Adrenal gland (tissue), 12 donors: ENCODE results near the gene PIK3R4. TPM values are rescaled to one million over a fixed set of nuclear protein-coding genes. Genes with fewer than 3 reads are reported as not detected.

ENCODE experiments used
- DNase-seq, 7 donors: peaks; one replicate each; pipeline ENCODE4 v3.0.0-alpha.2; 2019 to 2020
- H3K27ac ChIP-seq, 5 donors: fragments of 200-600 bp; sonication (generic) in 4 of 5; 1 replicate in 3 of 5; 2 replicates in 2 of 5; pipeline versions ENCODE4 v1.5.1 to v1.8.0; 2016 to 2020; ENCODE audit warnings: mild to moderate bottlenecking in 1 of 5
- H3K27me3 ChIP-seq: fragments of 200-600 bp; 2 replicates; pipeline ENCODE4 v1.8.0; 2021
- H3K36me3 ChIP-seq, 2 donors: fragments of 200-600 bp; replicated peaks in 1 of 2; 1 replicate in 1 of 2; 2 replicates in 1 of 2; pipeline versions ENCODE4 v1.5.1 to v1.8.0; 2018 to 2022
- H3K4me1 ChIP-seq, 2 donors: fragments of 200-600 bp; replicated peaks in 1 of 2; 1 replicate in 1 of 2; 2 replicates in 1 of 2; pipeline versions ENCODE4 v1.5.1 to v1.8.0; 2018 to 2021
- H3K4me3 ChIP-seq, 4 donors: fragments of 200-600 bp; sonication (generic) in 3 of 4; one replicate each; pipeline ENCODE4 v1.5.1; 2016 to 2018
- H3K9me3 ChIP-seq, 3 donors: fragments of 200-600 bp; sonication (generic) in 1 of 3; replicated peaks in 1 of 3; 1 replicate in 2 of 3; 2 replicates in 1 of 3; pipeline versions ENCODE4 v1.5.1 to v1.8.0; 2016 to 2021
- POLR2A ChIP-seq, 2 donors: fragments of 450-650 bp; IDR thresholded peaks; one replicate each; pipeline ENCODE4 v1.6.1; 2017; ENCODE audit warnings: antibody characterized with exemption in 2 of 2, mild to moderate bottlenecking in 2 of 2, moderate library complexity in 1 of 2
- WGBS, 4 donors: extraction: QIAGEN DNeasy Blood & Tissue Kit in 2 of 4; methylation state at CpG; one replicate each; pipeline versions ENCODE4 v1.1.5 to v1.1.7; 2013 to 2017; 5-methylcytosine and 5-hydroxymethylcytosine counted together
- intact Hi-C, 2 donors: fragments of 100-400 bp; cut with DNase I; formaldehyde crosslinking; loops; one replicate each; pipeline versions ENCODE4 v1.14.1 to v1.15.0; 2022 to 2023
- polyA plus RNA-seq, 3 donors: library from polyadenylated mRNA; stranded (reverse); fragments of 200-250 nt in 2 of 3; fragments of 350-450 nt in 1 of 3; fragmentation: Illumina TruSeq in 1 of 3; extraction: RNeasy Lipid Tissue Mini Kit (QIAGEN cat#74804) in 1 of 3; gene quantifications; one replicate each; pipeline ENCODE4 v1.2.3, GENCODE V29; 2013 to 2014
- total RNA-seq, 9 donors: library from RNA; depleted of rRNA in 4 of 9; stranded (reverse); fragments of >200 nt in 4 of 9; fragments of 120-200 nt in 1 of 9; fragmentation: NEBNext Ultra II Directional in 1 of 9; extraction: Animal tissue kit (Norgen Biotek cat#: 25700) in 1 of 9; gene quantifications; one replicate each; pipeline versions ENCODE4 v1.1.0 to v1.2.4, GENCODE V29; 2013 to 2023
- TF ChIP-seq, protein P1 (sequence below), 6 experiments: fragments of 450-650 bp in 4 of 6; fragments of 200-600 bp in 2 of 6; sonication (generic) in 1 of 6; IDR thresholded peaks; 1 replicate in 5 of 6; 2 replicates in 1 of 6; pipeline versions ENCODE4 v1.5.1 to v1.8.0; 2016 to 2021; ENCODE audit warnings: antibody characterized with exemption in 6 of 6, mild to moderate bottlenecking in 2 of 6, moderate library complexity in 1 of 6
- donor health status: healthy with polysubstance abuse.
- donor health status: Bipolar disorder and iron deficiency.
- donor health status: DM: yes; HTN: yes; CAD: no.
- donor health status: DM: no; HTN: no; CAD: no.
- donor health status: DM: no; HTN: no; CAD: no.
- donor health status: DM: yes; HTN: yes; CAD: no.

PIK3R4 gene
- total and polyA plus RNA-seq, 12 donors: 25.2 to 66.4 (median 29.6) TPM

DNA sequence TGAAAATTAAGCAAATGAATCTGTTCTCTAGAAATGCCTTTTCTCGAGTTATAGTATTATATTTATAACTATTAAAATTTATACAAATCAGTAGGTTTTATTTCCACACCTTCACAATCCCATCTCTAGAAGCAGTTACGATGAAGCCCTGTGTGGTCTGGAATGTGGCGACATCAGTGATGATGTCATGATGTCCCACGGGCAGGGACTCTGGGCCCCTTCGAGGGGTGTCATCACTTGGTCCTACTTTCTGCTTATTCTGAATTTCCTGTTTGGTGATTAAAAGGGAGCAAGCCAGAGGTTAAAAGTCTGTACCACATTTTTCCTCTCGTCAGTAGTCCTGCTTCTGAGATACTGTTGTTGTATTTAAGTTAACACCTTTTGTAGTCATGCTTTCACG lies 67.4 kb downstream of the PIK3R4 start:
- TF ChIP-seq, protein P1, sequence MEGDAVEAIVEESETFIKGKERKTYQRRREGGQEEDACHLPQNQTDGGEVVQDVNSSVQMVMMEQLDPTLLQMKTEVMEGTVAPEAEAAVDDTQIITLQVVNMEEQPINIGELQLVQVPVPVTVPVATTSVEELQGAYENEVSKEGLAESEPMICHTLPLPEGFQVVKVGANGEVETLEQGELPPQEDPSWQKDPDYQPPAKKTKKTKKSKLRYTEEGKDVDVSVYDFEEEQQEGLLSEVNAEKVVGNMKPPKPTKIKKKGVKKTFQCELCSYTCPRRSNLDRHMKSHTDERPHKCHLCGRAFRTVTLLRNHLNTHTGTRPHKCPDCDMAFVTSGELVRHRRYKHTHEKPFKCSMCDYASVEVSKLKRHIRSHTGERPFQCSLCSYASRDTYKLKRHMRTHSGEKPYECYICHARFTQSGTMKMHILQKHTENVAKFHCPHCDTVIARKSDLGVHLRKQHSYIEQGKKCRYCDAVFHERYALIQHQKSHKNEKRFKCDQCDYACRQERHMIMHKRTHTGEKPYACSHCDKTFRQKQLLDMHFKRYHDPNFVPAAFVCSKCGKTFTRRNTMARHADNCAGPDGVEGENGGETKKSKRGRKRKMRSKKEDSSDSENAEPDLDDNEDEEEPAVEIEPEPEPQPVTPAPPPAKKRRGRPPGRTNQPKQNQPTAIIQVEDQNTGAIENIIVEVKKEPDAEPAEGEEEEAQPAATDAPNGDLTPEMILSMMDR (IDR thresholded peaks at IDR 0.05): no peak
- TF ChIP-seq POLR2A (IDR thresholded peaks at IDR 0.05): no peak
- no peak overlapping the region for H3K4me3 ChIP-seq
- no peaks in the 10 kb centered on the region for H3K4me1 ChIP-seq
- WGBS, 4 donors: 81 to 91% (median 85%) methylated on average over 7 of the region's 7 CpGs
- H3K36me3 ChIP-seq: peaks cover 0 to 45% of the 10 kb centered on the region in 2 donors
- DNase-seq: no peak
- no peak overlapping the region for H3K27ac ChIP-seq
- H3K27me3 ChIP-seq: no peaks in the 10 kb centered on the region
- H3K9me3 ChIP-seq: no peaks in the 10 kb centered on the region
- intact Hi-C loops: no loop called here

DNA sequence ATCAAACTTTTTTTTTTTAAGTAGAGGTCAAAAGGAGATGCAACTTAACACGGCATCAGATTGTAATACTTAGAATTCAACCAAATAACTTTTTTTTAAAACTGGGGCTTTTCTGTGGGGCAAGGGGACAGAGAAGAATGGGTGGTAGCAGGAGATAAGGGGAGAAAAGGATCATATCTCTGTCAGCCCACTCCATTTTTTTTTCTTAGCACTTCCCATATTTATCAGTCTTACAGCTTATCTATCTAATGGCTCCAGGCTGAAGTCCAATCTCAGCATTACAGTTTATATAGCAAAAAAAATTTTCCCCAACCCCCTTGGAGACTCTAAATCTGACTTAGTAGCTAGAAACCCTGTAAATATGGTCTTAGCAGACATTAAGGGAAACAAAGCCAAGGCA lies 69.3 kb downstream of the PIK3R4 start:
- DNase-seq: no peak
- Histone ChIP-seq H3K4me1 (no peaks in the 10 kb centered on the region), H3K36me3 (peaks cover 0 to 26% of the 10 kb centered on the region in 2 donors), H3K27ac (no peak overlapping the region), H3K9me3 (no peaks in the 10 kb centered on the region), H3K4me3 (no peak overlapping the region), H3K27me3 (no peaks in the 10 kb centered on the region)
- WGBS, 4 donors: 59 to 70% (median 62%) methylated on average over 1 of the region's 1 CpG
- intact Hi-C loops: no loop called here
- TF ChIP-seq, protein P1 (IDR thresholded peaks at IDR 0.05): no peak
- no peak for TF ChIP-seq POLR2A (IDR thresholded peaks at IDR 0.05)

DNA sequence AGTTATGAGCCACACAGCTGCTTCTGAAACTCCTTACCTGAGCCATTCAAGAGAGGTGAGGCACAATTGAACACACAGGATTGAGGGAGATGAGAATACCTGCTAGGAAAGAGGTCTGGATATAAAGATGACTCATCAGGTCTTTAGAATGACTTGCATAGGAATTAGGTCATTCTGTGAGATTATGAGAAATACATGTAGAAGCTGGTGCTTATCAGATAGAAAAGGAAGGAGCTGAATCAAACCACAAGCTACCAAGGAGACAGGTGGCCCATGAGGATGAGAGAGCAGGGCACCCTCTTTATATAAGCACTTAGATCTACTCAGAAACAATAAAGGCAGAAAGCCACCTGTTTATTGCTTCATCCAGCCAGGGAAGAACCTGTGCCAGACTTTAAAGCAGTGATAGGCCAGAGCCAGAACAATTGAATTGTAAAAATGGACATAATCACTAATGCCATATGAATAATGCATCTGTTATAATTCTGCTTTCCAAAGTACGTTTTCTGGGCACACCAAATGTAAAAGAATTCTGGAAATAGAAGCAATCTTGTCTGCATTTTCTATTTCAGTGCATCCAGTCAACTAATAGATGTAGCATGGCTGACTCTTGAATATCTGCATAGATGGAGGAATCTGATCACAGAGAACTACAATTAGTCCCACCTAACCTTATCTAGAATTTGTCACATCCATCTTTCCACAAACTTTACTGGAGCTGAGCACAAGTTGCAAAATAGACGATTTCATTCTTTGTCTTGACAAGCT lies 74.9 kb downstream of the PIK3R4 start:
- Histone ChIP-seq H3K4me1 (no peaks in the 10 kb centered on the region), H3K4me3 (no peak overlapping the region), H3K27ac (no peak overlapping the region), H3K36me3 (no peaks in the 10 kb centered on the region), H3K9me3 (no peaks in the 10 kb centered on the region), H3K27me3 (no peaks in the 10 kb centered on the region)
- intact Hi-C loops: no loop called here
- TF ChIP-seq, protein P1 (IDR thresholded peaks at IDR 0.05): no peak
- TF ChIP-seq POLR2A (IDR thresholded peaks at IDR 0.05): no peak
- no peak for DNase-seq
- 78 to 93% (median 85%) methylated on average over 2 of the region's 2 CpGs for WGBS, 4 donors

GRCh38 chr3:130669740-130670139 lies 76.9 kb downstream of the PIK3R4 start:
- TF ChIP-seq POLR2A (IDR thresholded peaks at IDR 0.05): no peak
- TF ChIP-seq, protein P1 (IDR thresholded peaks at IDR 0.05): no peak

More at GRCh38 chr3:130669740-130670139, 76.9 kb downstream of the PIK3R4 start:
- WGBS, 4 donors: 90 to 99% (median 96%) methylated on average over 2 of the region's 2 CpGs
- H3K9me3 ChIP-seq: no peaks in the 10 kb centered on the region
- H3K27me3 ChIP-seq: no peaks in the 10 kb centered on the region
- H3K4me1 ChIP-seq: no peaks in the 10 kb centered on the region
- no peak overlapping the region for H3K4me3 ChIP-seq
- no peaks in the 10 kb centered on the region for H3K36me3 ChIP-seq
- H3K27ac ChIP-seq: no peak overlapping the region
- intact Hi-C loops: no loop called here
- DNase-seq: no peak
